B cell (primary cell): ENCODE data around the gene NAA11. TPM values are rescaled to one million over a fixed set of nuclear protein-coding genes. Genes with fewer than 3 reads are reported as not detected.

ENCODE experiments used
- ATAC-seq: fragments of 200-7000 bp; cut with Tn5 transposase; one replicate; pipeline ENCODE4 v1.10.0; 2021; ENCODE audit warnings: low read depth, mild to moderate bottlenecking, moderate number of reproducible peaks, moderate library complexity
- CTCF ChIA-PET: fragments of 350-600 bp; sonication (Branson Sonifier 250); formaldehyde crosslinking; loops from one replicate; lab custom pipeline; 2021; ENCODE audit warnings: antibody characterized with exemption, inconsistent platforms; lab: Charles Lee
- POLR2A ChIA-PET: fragments of 350-600 bp; sonication (Branson Sonifier 250); formaldehyde crosslinking; loops from one replicate; lab custom pipeline; 2021; ENCODE audit warnings: antibody characterized with exemption; lab: Charles Lee
- DNase-seq: peaks from one replicate; pipeline ENCODE4 v3.0.0; 2013
- H2AFZ ChIP-seq: 2 replicates; pipeline ENCODE4 v1.6.1; 2012; ENCODE audit warnings: mild to moderate bottlenecking, low read depth, low read length; ENCODE audit not compliant: insufficient read depth, poor library complexity, severe bottlenecking
- H3K27ac ChIP-seq, 2 donors: 1 replicate in 1 of 2; 2 replicates in 1 of 2; pipeline ENCODE4 v1.5.1; 2012 to 2013; ENCODE audit warnings: low read length in 2 of 2, mild to moderate bottlenecking in 2 of 2, moderate library complexity in 1 of 2
- H3K27me3 ChIP-seq, 4 experiments: fragments of 200-600 bp in 1 of 4; sonication (generic) in 1 of 4; replicated peaks in 1 of 4; 1 replicate in 2 of 4; 2 replicates in 2 of 4; pipeline versions ENCODE4 v1.6.1 to v1.7.0; 2013 to 2016; ENCODE audit warnings: low read length in 3 of 4, mild to moderate bottlenecking in 2 of 4, mixed read lengths in 1 of 4, moderate library complexity in 1 of 4; ENCODE audit not compliant: insufficient read depth in 4 of 4, control insufficient read depth in 3 of 4; ENCODE audit errors: control extremely low read depth in 1 of 4
- H3K36me3 ChIP-seq, 2 experiments: replicated peaks in 1 of 2; 1 replicate in 1 of 2; 2 replicates in 1 of 2; pipeline versions ENCODE4 v1.6.1 to v1.7.1; 2013; ENCODE audit warnings: low read length in 1 of 2; ENCODE audit not compliant: insufficient read depth in 2 of 2, control insufficient read depth in 1 of 2; ENCODE audit errors: control extremely low read depth in 1 of 2, extremely low read depth in 1 of 2
- H3K4me1 ChIP-seq, 2 donors: fragments of 200-600 bp in 1 of 2; sonication (generic) in 1 of 2; 1 replicate in 1 of 2; 2 replicates in 1 of 2; pipeline versions ENCODE4 v1.5.1 to v1.6.1; 2013 to 2017; ENCODE audit warnings: low read length in 2 of 2; ENCODE audit not compliant: control insufficient read depth in 2 of 2, insufficient read depth in 2 of 2
- H3K4me2 ChIP-seq: replicated peaks from 2 replicates; pipeline ENCODE3; 2012; ENCODE audit warnings: mild to moderate bottlenecking, low read depth, low read length; ENCODE audit not compliant: poor library complexity, severe bottlenecking
- H3K4me3 ChIP-seq, 5 experiments: fragments of 200-600 bp in 1 of 5; sonication (generic) in 1 of 5; 1 replicate in 3 of 5; 2 replicates in 2 of 5; pipeline versions ENCODE4 v1.5.1 to v1.7.0; 2011 to 2016; ENCODE audit warnings: low read length in 4 of 5, mild to moderate bottlenecking in 4 of 5, low read depth in 2 of 5, control low read depth in 1 of 5, moderate library complexity in 1 of 5; ENCODE audit not compliant: insufficient read depth in 1 of 5; ENCODE audit errors: control extremely low read depth in 1 of 5, extremely low read depth in 1 of 5
- H3K79me2 ChIP-seq: fragments of 200-600 bp; sonication (generic); one replicate; pipeline ENCODE4 v1.6.0; 2016; ENCODE audit warnings: low read length; ENCODE audit not compliant: control insufficient read depth, insufficient read depth
- H3K9ac ChIP-seq: fragments of 200-600 bp; sonication (generic); 2 replicates; pipeline ENCODE4 v1.6.1; 2017; ENCODE audit warnings: mild to moderate bottlenecking, low read length, moderate library complexity
- H3K9me3 ChIP-seq, 3 donors: one replicate each; pipeline versions ENCODE4 v1.6.1 to v1.7.1; 2013; ENCODE audit warnings: low read length in 2 of 3; ENCODE audit not compliant: control insufficient read depth in 2 of 3, insufficient read depth in 1 of 3; ENCODE audit errors: control extremely low read depth in 1 of 3
- H4K20me1 ChIP-seq: 2 replicates; pipeline ENCODE4 v1.6.0; 2012; ENCODE audit warnings: mild to moderate bottlenecking, low read length; ENCODE audit not compliant: insufficient read depth, control insufficient read depth, poor library complexity, severe bottlenecking
- H3K27ac Mint-ChIP-seq: one replicate; pipeline ENCODE4 v1.8.0; 2021; ENCODE audit warnings: mixed read lengths
- H3K27me3 Mint-ChIP-seq: one replicate; pipeline ENCODE4 v1.8.0; 2021; ENCODE audit warnings: mixed read lengths
- H3K4me1 Mint-ChIP-seq: one replicate; pipeline ENCODE4 v1.8.0; 2021; ENCODE audit warnings: mixed read lengths
- H3K4me3 Mint-ChIP-seq: one replicate; pipeline ENCODE4 v1.8.0; 2021; ENCODE audit warnings: mixed read lengths
- H3K9me3 Mint-ChIP-seq: one replicate; pipeline ENCODE4 v1.8.0; 2022; ENCODE audit warnings: mixed read lengths; ENCODE audit not compliant: insufficient read depth
- EZH2 ChIP-seq: IDR thresholded peaks from 2 replicates; pipeline ENCODE4 v1.6.1; 2012; ENCODE audit warnings: borderline replicate concordance, low read depth, mild to moderate bottlenecking, moderate library complexity, low read length; ENCODE audit not compliant: insufficient read depth, poor library complexity, severe bottlenecking
- WGBS: methylation state at CpG from one replicate; pipeline ENCODE4 v1.1.5; 2013; ENCODE audit warnings: missing lambda C conversion rate; ENCODE audit not compliant: insufficient coverage; 5-methylcytosine and 5-hydroxymethylcytosine counted together
- intact Hi-C: fragments of 100-400 bp; cut with micrococcal nuclease; formaldehyde crosslinking; loops from one replicate; pipeline ENCODE4 v1.10.0; 2022
- polyA plus RNA-seq: library from polyadenylated mRNA; depleted of rRNA; stranded (reverse); fragments of >200 nt; gene quantifications from 2 replicates; pipeline ENCODE4 v1.2.3, GENCODE V29; 2012
- total RNA-seq, 2 donors: library from RNA; stranded (reverse); fragments of 120-200 nt in 1 of 2; gene quantifications; 1 replicate in 1 of 2; 2 replicates in 1 of 2; pipeline versions ENCODE4 v1.2.3 to v1.2.4, GENCODE V29; 2013 to 2022
- TF ChIP-seq, protein P1 (sequence below): fragments of 200-600 bp; IDR thresholded peaks from one replicate; pipeline ENCODE4 v1.8.0; 2022; ENCODE audit warnings: antibody characterized with exemption, mild to moderate bottlenecking

Gene NAA11
- total and polyA plus RNA-seq, 2 donors (not counting 1 experiment from before 2014, with no cell fraction given), result not detected

DNA sequence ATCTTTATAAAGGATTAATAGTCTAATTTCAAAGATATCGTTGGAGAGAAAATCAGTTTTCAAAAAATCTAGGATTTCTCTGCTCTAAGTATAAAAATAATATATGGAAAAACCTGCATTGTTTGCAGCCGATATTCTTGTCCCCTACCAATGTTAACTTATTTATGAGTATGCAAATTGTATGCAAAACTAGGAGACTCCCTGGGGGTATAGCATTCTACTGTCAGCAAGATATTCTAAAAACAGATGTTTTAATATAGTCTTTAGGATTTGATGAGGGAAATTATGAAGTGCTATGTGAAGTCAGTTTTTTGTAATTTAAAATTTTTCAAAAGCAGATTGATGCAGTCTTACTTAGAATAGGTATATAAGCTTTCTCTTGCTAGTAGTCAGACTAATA lies 41.2 kb upstream of the NAA11 start:
- no peak overlapping the region for H3K9ac ChIP-seq
- Mint-ChIP-seq H3K4me1 (no peaks in the 10 kb centered on the region), H3K9me3 (no peaks in the 10 kb centered on the region), H3K27ac (no peak overlapping the region), H3K4me3 (no peak overlapping the region), H3K27me3 (no peaks in the 10 kb centered on the region)
- no CpG with 5 or more reads among the region's 2 CpGs for WGBS
- no peaks in the 10 kb centered on the region for H3K79me2 ChIP-seq
- H4K20me1 ChIP-seq, result no peaks in the 10 kb centered on the region
- TF ChIP-seq, protein P1, sequence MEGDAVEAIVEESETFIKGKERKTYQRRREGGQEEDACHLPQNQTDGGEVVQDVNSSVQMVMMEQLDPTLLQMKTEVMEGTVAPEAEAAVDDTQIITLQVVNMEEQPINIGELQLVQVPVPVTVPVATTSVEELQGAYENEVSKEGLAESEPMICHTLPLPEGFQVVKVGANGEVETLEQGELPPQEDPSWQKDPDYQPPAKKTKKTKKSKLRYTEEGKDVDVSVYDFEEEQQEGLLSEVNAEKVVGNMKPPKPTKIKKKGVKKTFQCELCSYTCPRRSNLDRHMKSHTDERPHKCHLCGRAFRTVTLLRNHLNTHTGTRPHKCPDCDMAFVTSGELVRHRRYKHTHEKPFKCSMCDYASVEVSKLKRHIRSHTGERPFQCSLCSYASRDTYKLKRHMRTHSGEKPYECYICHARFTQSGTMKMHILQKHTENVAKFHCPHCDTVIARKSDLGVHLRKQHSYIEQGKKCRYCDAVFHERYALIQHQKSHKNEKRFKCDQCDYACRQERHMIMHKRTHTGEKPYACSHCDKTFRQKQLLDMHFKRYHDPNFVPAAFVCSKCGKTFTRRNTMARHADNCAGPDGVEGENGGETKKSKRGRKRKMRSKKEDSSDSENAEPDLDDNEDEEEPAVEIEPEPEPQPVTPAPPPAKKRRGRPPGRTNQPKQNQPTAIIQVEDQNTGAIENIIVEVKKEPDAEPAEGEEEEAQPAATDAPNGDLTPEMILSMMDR, result no peak
- TF ChIP-seq EZH2, result no peak
- intact Hi-C loops, result no loop called here
- no peaks in the 10 kb centered on the region for H3K36me3 ChIP-seq
- H3K27me3 ChIP-seq, result no peaks in the 10 kb centered on the region
- ChIA-PET CTCF (no interaction called here), POLR2A (no interaction called here)
- no peak for ATAC-seq
- H3K9me3 ChIP-seq, result no peaks in the 10 kb centered on the region
- H3K27ac ChIP-seq, result no peak overlapping the region
- H2AFZ ChIP-seq, result no peak overlapping the region
- no peak overlapping the region for H3K4me3 ChIP-seq
- no peak for DNase-seq
- no peaks in the 10 kb centered on the region for H3K4me1 ChIP-seq
- no peak overlapping the region for H3K4me2 ChIP-seq

DNA sequence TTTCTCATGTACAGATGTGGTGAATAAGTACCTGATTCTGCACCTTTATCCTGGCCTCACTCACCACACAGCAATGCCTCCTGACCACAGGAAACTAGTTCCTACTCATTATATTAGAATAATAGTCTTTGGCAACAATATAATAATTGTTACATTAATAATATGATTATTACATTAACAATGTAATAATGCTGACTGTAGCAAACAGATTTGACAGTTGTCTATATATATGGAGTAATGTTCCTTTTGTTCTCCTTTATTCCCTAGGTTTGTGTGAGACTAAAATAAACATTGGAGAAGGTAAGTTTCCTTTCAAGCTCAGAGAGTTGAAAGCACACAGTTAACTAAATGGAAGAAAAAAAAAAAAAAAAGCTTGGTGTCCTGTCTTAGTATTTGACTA lies 40.6 kb upstream of the NAA11 start:
- H3K4me1 ChIP-seq, result no peaks in the 10 kb centered on the region
- intact Hi-C loops, result no loop called here
- ATAC-seq, result no peak
- no peak overlapping the region for H3K27ac Mint-ChIP-seq
- H3K9me3 Mint-ChIP-seq, result no peaks in the 10 kb centered on the region
- H4K20me1 ChIP-seq, result no peaks in the 10 kb centered on the region
- no peaks in the 10 kb centered on the region for H3K4me1 Mint-ChIP-seq
- H3K4me3 Mint-ChIP-seq, result no peak overlapping the region
- no peak overlapping the region for H2AFZ ChIP-seq
- no peaks in the 10 kb centered on the region for H3K9me3 ChIP-seq
- H3K27ac ChIP-seq, result no peak overlapping the region
- no peaks in the 10 kb centered on the region for H3K79me2 ChIP-seq
- H3K9ac ChIP-seq, result no peak overlapping the region
- H3K36me3 ChIP-seq, result no peaks in the 10 kb centered on the region
- no peak overlapping the region for H3K4me3 ChIP-seq
- TF ChIP-seq, protein P1, result no peak
- TF ChIP-seq EZH2, result no peak
- no peak for DNase-seq
- no peaks in the 10 kb centered on the region for H3K27me3 ChIP-seq
- ChIA-PET POLR2A (no interaction called here), CTCF (no interaction called here)
- H3K27me3 Mint-ChIP-seq, result no peaks in the 10 kb centered on the region
- no peak overlapping the region for H3K4me2 ChIP-seq
